ENCODE measurements around the gene HOXD4. TPM values are rescaled to one million over a fixed set of nuclear protein-coding genes. Genes with fewer than 3 reads are reported as not detected.

Gene HOXD4
- total and polyA plus RNA-seq, 4 donors: 0.12 to 1.1 (median 0.48) TPM

- Histone ChIP-seq H3K4me3 (no peak overlapping the region), H3K27me3 (ENCODE audit: control insufficient read depth in 3 of 3, insufficient read depth in 3 of 3, low read length in 2 of 3) (peaks cover 34 to 91% (median 89%) of the 10 kb centered on the region in 3 donors), H3K27ac (ENCODE audit: low read depth in 1 of 2, low read length in 1 of 2) (no peak overlapping the region), H3K9me3 (ENCODE audit: control insufficient read depth in 4 of 4, insufficient read depth in 3 of 4, low read length in 3 of 4) (peaks cover 0 to 18% (median 0%) of the 10 kb centered on the region in 4 donors), H3K9ac (ENCODE audit: insufficient read depth in 1 of 2, low read length in 2 of 2) (no peak overlapping the region), H3K36me3 (ENCODE audit: control insufficient read depth in 4 of 4, insufficient read depth in 4 of 4, low read length in 4 of 4) (no peaks in the 10 kb centered on the region), H3K4me1 (ENCODE audit: control insufficient read depth in 5 of 5, insufficient read depth in 5 of 5, low read length in 5 of 5) (peaks cover 0 to 20% (median 4%) of the 10 kb centered on the region in 5 donors)
- ATAC-seq (ENCODE audit: insufficient read depth, low FRiP score): no peak
- TF ChIP-seq CTCF (IDR thresholded peaks at IDR 0.05; ENCODE audit: control extremely low read depth, extremely low read depth): no peak
- 64 to 69% methylated on average over 7 of the region's 7 CpGs for WGBS, 2 donors
- no peak for DNase-seq
Measured at GRCh38 chr2:176175709-176176607, 24.6 kb downstream of the HOXD4 start.

DNA sequence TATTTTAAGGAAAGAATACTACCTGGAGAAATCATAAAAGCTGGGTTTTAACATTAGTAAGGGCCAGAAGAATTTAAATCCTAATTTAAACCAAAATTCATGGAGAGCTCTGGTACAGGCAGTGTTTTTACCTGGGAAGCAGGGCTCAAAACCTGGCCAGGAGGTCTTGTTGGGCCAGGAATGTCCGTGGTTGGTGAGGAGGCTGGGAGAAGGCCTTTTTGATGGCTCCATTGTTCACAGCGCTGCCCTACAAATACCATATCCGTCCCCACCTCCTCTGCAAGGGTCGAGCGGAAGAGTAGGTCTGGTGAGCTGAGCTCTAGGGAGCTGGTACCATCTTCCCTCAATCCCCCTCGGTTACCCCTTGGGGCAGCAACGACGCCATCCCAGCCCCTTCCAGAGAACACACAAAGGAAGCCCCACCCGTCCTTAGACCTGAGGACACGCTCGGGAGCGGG, 26.3 kb downstream of the HOXD4 start:
- Histone ChIP-seq H3K9me3 (ENCODE audit: control insufficient read depth in 4 of 4, insufficient read depth in 3 of 4, low read length in 3 of 4) (peaks cover 0 to 9% (median 0%) of the 10 kb centered on the region in 4 donors), H3K27ac (ENCODE audit: low read depth in 1 of 2, low read length in 1 of 2) (no peak overlapping the region), H3K9ac (ENCODE audit: insufficient read depth in 1 of 2, low read length in 2 of 2) (no peak overlapping the region), H3K4me1 (ENCODE audit: control insufficient read depth in 5 of 5, insufficient read depth in 5 of 5, low read length in 5 of 5) (peaks cover 0 to 14% (median 4%) of the 10 kb centered on the region in 5 donors), H3K36me3 (ENCODE audit: control insufficient read depth in 4 of 4, insufficient read depth in 4 of 4, low read length in 4 of 4) (no peaks in the 10 kb centered on the region), H3K27me3 (ENCODE audit: control insufficient read depth in 3 of 3, insufficient read depth in 3 of 3, low read length in 2 of 3) (peaks cover 25 to 88% (median 85%) of the 10 kb centered on the region in 3 donors), H3K4me3 (no peak overlapping the region)
- TF ChIP-seq CTCF (IDR thresholded peaks at IDR 0.05; ENCODE audit: control extremely low read depth, extremely low read depth): no peak
- DNase-seq (peak in 1 of 3 donors; percentile 46), ATAC-seq (ENCODE audit: insufficient read depth, low FRiP score) (no peak)
- WGBS, 2 donors: 7 to 25% methylated on average over 12 of the region's 12 CpGs

DNA sequence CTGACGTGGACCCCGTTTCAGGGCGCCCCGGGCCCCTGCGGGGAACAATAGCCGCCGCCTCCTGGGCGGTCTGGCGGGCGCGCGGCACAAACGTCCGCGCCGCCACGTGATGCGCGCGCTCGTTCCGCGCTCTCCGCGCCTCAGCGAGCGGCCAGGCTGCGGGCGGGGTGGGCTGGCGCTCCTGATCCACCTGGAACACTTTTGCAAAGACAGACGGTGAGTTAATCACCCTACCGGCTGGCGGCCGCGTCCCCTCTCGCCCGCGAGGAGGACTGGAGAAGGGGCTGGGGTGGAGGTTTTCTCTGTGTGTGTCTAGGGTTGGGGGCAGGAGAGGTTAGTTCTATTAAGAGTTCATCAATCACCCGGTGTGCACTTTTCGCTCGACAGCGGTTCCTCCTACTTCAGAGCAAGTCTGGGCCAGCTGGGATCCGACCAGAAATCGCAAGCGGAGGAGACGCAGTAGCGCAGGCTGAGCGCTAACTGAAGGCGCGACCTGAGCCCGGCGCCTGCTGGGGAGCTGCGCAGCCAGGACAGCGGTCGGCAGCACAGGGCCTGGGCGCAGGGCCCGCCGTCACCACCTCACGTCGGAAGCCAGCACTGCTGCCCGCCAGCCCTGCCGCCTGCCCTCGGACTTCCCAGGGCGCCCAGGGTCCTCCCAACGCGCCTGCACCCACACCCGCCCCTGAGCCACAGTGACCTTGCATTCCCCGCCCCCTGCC, 26.8 kb downstream of the HOXD4 start:
- no peak overlapping the region for H3K9ac ChIP-seq (ENCODE audit: insufficient read depth in 1 of 2, low read length in 2 of 2)
- H3K4me3 ChIP-seq: no peak overlapping the region
- H3K9me3 ChIP-seq (ENCODE audit: control insufficient read depth in 4 of 4, insufficient read depth in 3 of 4, low read length in 3 of 4): peaks cover 0 to 9% (median 0%) of the 10 kb centered on the region in 4 donors
- peaks cover 23 to 88% (median 79%) of the 10 kb centered on the region in 3 donors for H3K27me3 ChIP-seq (ENCODE audit: control insufficient read depth in 3 of 3, insufficient read depth in 3 of 3, low read length in 2 of 3)
- H3K27ac ChIP-seq (ENCODE audit: low read depth in 1 of 2, low read length in 1 of 2): no peak overlapping the region
- WGBS, 2 donors: 5 to 15% methylated on average over 68 of the region's 68 CpGs
- peak in 2 of 3 donors; percentile 38 to 52 for DNase-seq
- TF ChIP-seq CTCF (IDR thresholded peaks at IDR 0.05; ENCODE audit: control extremely low read depth, extremely low read depth): no peak
- no peaks in the 10 kb centered on the region for H3K36me3 ChIP-seq (ENCODE audit: control insufficient read depth in 4 of 4, insufficient read depth in 4 of 4, low read length in 4 of 4)
- H3K4me1 ChIP-seq (ENCODE audit: control insufficient read depth in 5 of 5, insufficient read depth in 5 of 5, low read length in 5 of 5): peaks cover 0 to 14% (median 4%) of the 10 kb centered on the region in 5 donors
- ATAC-seq (ENCODE audit: insufficient read depth, low FRiP score): no peak
